Measurements from ENCODE around the gene DHRS9.
"Not testable (repeated sequence)": the region's sequence is repeated elsewhere in the genome, so short reads cannot be mapped to it uniquely, and the experiment has no call there.

DHRS9 gene

DNA sequence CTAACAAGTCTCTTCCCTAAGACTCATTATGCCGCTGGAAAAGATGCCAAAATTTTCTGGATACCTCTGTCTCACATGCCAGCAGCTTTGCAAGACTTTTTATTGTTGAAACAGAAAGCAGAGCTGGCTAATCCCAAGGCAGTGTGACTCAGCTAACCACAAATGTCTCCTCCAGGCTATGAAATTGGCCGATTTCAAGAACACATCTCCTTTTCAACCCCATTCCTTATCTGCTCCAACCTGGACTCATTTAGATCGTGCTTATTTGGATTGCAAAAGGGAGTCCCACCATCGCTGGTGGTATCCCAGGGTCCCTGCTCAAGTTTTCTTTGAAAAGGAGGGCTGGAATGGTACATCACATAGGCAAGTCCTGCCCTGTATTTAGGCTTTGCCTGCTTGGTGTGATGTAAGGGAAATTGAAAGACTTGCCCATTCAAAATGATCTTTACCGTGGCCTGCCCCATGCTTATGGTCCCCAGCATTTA lies 26.3 kb downstream of the DHRS9 start:
- DNase-seq: no peak

- DNase-seq: no peak
These were observed 35.5 kb downstream of the DHRS9 start for GRCh38 chr2:169104848-169105247.

- DNase-seq: no peak
These were observed 36.1 kb downstream of the DHRS9 start for GRCh38 chr2:169105476-169105875.

- no peak for DNase-seq
These were observed 36.8 kb downstream of the DHRS9 start for GRCh38 chr2:169106134-169106533.

- no peak for DNase-seq
These were observed 37.5 kb downstream of the DHRS9 start for GRCh38 chr2:169106563-169107545.

- DNase-seq: peak; percentile 2
These were observed 38.3 kb downstream of the DHRS9 start for GRCh38 chr2:169107645-169108044.

DNA sequence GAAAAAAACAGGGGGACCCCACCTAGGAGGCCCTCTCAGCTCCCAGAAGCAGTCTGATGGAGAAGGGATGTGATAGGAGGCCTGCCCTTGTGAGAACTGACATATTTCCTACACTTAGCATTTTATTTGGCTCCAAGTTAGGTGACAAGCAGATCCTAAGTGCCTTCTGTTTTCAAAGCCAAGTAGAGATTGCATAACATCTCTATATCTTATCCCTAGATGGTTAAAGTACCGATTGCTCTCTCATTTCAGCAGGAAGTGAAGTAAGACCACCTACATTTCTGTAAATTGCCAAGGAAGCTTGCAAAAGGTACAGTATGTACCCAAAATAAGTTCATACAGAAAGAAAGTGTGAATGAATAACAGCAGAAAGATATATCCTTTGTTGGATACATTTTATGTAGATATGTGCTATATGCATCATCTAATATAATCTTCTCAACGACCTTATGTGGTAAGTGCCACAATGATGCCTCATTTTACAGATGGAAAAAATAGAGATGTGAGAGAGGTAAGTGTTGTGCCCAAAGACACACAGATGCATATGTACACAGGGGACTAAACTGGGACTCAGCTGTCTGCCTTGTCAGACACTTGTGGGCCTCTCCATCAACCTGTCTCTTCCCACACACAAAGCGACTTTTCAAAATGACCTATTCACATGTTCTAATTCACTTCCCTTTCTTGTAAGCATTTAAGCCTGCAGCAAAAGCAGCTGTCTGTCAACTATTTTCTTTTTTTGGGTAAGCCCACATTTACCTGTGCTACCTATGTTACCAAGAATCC lies 38.9 kb downstream of the DHRS9 start:
- no peak for DNase-seq

DNA sequence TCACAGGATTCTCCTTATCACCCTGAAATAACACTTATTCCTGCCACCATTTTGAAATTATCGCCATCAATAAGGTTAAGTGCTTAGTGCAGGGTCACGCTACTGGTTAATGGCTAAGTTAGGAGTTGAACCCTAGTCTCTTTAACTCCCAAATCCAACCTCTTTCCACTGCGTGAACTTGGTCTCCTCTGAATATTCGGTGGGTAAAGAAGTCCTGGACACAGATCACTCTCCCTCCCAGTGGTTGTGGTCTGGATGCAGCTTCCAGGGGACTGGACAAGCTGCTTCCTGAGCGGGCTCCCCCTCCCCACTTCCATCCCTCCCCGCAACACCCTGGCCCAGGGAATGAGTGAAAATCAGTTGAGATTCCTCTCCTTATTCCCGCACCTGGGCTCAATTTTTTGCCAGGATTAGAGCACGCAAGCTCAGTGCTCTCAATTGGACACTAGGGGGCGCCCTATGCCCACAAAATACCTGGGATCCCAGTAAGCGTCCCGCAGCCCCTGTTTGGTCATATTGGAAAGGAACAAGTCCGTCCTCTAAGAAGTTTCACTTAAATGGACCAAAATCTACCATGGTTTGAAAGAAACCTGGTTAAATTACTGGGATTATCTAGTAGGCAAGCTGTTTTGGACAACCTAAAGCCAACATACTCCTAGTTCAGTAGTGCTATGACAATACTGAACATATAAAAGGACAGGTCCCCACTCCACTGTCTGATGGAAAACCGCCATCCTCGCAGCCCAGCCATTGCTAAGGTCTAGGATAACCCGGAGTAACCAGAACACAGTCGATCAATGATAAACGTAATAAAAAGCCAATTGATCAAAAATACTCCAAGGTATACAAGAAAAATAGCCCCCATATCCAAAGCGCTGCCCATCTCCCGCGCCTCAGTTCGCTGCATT lies 40.4 kb downstream of the DHRS9 start:
- DNase-seq: peak; percentile 69

DNA sequence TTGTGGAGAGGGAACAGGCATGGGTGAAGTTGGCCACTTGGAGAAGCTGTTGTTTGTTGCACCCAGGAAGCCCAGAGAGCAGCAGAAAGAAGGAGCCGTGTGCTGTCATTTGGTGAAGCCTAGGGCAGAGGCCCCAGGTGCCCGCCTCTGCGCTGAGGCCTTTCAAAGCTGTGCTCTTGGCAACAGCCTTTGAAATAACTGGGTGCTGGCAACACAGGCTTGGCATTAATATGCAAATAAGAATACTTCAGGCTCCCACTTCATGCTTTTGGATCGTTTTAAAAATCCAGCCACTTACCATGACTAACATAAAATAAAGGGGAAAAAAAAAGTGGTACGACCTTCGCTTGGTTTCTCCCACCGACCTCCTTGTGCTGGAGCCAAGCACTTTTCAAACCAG lies 41.1 kb downstream of the DHRS9 start:
- no peak for DNase-seq

- DNase-seq: no peak
These were observed 41.6 kb downstream of the DHRS9 start for GRCh38 chr2:169110916-169111315.

DNA sequence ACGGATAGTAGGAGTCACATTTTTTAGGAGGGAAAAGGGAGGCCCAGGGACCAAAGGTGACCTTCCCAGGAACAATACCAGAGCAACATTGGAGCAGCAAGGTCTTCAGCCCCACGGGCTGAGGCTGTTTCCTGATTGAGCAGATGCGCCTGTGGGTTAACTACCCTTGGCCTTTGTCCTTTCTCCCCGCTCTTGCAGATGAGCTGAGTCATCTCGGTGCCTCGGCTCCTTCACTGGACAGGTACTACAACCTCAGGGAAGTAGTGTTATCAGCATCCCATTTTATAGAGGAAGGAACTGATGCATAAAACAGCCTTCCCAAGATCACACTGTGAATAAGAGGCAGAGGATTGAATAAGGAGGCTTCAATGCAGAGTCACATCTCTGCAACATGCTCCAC lies 43.5 kb downstream of the DHRS9 start:
- no peak for DNase-seq

DNA sequence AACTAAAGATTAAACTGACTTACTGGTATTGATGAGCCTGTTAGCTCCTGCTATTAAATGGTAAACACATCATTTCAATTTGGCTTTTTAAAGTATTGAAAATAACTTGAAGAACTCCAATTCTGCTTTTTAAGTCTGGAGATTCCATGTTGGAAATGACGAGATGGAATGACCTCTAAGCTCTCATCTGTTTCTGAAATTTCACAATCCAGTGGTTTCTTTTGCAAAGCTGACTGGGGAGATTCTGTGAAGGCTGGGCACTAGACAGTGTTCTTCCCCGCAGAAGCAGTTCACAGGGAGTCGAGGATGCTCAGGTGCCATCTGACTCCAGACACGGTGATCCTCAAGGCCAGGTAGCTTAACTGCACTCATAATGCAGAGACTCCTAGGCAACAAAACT lies 44.7 kb downstream of the DHRS9 start:
- DNase-seq: no peak

DNA sequence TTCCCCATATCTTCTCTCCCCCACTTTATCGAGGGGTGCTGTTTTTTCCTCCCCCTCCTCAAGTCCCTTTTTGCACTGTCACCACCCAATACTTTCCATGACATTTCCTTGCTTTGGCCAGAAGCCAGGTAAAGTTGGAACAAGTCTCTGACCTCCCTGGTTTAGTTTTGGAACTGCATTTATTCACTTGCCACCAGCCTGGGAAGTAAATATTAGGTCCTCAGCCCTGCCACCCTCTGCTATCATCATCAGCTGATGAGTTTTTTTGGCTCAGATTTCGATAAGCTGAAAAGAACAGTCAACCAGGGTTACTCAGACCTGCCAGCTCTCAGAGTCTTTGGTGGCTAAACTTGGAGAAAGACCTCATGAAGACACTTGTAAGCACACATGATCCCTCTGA lies 47.0 kb downstream of the DHRS9 start:
- DNase-seq: no peak

DNA sequence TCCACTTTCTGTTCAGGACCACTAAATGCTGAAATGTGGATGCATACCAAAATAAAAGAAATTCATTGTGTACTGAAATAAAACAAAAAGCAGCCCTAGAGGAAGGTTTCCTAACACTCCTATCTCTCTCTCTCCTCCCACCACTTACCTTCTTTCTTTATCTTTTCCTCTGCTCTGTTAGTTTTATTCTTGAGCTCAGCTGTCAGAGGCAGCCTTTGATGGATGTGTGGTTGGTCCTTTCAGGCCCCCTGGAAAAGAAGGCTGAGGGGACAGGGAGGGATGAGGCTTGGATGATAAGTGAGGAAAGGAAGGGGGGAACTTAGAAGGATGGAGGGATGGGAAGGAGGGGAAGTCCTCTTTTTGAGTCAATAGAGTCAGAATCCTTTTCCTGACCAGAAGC lies 47.6 kb downstream of the DHRS9 start:
- no peak for DNase-seq

GRCh38 chr2:169118060-169118459 lies 48.7 kb downstream of the DHRS9 start:
- no peak for DNase-seq

- no peak for DNase-seq
These were observed 49.9 kb downstream of the DHRS9 start for GRCh38 chr2:169119123-169119760.

DNA sequence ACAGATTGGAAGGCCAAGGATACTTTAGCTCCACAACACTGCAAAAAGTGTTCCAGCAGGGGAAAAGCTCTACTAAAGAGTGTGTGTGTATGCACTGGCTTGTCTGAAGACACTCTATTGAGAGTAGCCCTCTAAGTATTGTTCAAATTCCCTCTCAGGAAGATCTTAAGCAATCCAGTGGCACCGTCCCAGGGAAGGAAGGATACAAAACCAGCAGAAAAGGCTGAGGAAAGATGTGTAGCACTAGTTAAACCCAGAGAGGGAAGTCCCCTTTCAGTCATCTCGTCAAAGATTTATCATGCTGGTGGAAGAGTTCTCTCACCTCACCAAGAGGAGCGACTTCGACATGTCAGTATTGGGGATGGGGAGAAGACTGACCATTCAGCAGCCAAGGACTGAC lies 50.5 kb downstream of the DHRS9 start:
- DNase-seq: no peak

GRCh38 chr2:169129703-169130243 lies 60.4 kb downstream of the DHRS9 start:
- DNase-seq: no peak

GRCh38 chr2:169131587-169132512 lies 62.5 kb downstream of the DHRS9 start:
- no peak for DNase-seq

GRCh38 chr2:169134272-169134671 lies 64.9 kb downstream of the DHRS9 start:
- not testable (repeated sequence) for DNase-seq

- DNase-seq: not testable (repeated sequence)
These were observed 67.1 kb downstream of the DHRS9 start for GRCh38 chr2:169136428-169136827.

Data from T-helper 9 cell (primary cell).